Stimulated activated CD8-positive, alpha-beta memory T cell treated with anti-CD3 and anti-CD28 coated beads, Interleukin-7, amount 100 ng/mL, for 48 hours (primary cell): Measurements from ENCODE around the gene NXPH4.

Source experiments
- DNase-seq, 2 donors: peaks; one replicate each; pipeline ENCODE4 v3.0.0-alpha.2; 2020; ENCODE audit warnings: low read depth in 1 of 2; ENCODE audit errors: extremely low read depth in 1 of 2

Gene NXPH4

DNA sequence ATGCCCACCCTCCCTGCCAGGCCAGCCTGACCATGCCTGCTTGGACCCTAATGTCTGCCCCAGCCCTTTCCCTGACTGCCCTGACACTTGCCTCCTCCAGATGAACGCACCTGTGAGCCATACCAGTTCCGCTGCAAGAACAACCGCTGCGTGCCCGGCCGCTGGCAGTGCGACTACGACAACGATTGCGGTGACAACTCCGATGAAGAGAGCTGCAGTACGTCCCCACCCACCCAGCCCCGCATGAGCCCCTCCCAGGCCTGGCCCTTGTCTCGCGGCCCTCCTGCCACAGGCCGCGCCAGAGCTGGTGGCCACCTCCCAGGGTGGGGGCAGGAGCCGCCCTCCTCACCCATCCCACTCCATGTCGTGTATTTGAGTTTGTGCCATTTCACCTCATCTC lies 14.3 kb upstream of the NXPH4 start:
- DNase-seq, result no peak

DNA sequence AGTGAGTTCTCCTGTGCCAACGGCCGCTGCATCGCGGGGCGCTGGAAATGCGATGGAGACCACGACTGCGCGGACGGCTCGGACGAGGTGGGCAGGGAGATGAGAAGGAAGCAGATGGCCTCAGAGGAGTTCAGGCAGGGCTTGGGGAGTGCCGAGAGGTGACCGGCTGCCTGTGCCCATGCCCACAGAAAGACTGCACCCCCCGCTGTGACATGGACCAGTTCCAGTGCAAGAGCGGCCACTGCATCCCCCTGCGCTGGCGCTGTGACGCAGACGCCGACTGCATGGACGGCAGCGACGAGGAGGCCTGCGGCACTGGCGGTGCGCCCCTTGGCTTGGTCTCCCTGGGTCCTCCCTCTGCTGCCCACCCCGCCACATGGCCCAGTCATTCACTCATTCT lies 13.4 kb upstream of the NXPH4 start:
- DNase-seq, result no peak

DNA sequence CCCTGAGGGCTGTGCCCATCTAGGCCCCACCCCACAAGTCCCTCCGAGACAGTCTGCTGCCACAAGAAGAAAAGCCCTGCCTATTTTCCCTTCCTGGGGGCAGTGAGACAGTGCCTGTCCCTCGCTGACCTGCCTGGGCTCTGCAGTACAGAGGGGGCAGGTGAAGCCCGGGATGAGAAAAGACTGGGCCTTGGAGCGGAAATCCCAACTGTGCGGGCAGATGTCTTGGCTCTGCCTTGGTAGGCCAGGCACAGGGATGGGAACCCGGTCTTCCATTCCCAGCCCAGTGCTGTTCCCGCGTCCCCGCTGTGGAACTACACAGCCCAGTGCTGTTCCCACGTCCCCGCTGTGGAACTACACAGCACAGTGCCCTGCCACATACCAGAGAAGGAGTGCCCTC lies 12.8 kb upstream of the NXPH4 start:
- DNase-seq, result no peak

DNA sequence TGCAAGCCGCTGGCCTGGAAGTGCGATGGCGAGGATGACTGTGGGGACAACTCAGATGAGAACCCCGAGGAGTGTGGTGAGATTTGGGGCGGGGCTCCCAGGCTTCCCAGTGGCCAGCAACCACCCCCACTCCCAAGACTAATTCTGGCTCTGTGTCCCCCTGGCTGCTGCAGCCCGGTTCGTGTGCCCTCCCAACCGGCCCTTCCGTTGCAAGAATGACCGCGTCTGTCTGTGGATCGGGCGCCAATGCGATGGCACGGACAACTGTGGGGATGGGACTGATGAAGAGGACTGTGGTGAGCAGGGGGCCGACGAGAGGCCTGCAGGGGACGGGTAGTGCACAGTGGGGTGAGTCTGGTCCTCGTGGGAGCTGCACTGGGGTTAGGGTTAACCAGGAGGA lies 12.1 kb upstream of the NXPH4 start:
- DNase-seq, result no peak

DNA sequence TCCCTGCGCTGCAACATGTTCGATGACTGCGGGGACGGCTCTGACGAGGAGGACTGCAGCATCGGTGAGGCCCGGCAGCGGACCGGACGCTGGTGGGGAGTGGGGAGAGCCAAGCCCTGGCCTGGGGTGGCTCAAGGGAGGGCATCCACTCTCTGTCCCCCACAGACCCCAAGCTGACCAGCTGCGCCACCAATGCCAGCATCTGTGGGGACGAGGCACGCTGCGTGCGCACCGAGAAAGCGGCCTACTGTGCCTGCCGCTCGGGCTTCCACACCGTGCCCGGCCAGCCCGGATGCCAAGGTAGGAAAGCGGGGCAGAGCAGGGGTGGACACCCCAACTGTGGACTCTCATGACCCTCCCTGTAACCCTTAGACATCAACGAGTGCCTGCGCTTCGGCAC lies 11.4 kb upstream of the NXPH4 start:
- DNase-seq, result no peak

DNA sequence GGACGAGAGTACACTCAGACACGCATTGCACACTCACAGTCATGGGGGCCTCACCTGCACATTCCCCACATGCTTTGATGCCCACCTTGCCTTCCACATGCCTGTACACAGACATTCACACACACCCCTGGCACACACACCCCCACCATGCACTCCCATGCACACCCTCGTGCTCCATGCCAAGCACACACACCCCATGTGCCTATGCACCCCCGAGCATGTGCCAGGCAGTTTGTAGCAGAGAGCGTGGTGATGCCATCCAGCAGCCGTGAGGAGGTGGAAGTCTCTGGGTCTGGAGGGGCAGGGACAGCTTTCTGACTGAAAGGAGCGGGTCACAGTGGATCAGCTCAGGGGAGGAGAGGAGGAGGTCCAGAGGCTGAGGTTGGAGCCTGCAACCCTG lies 10.7 kb upstream of the NXPH4 start:
- DNase-seq, result no peak

DNA sequence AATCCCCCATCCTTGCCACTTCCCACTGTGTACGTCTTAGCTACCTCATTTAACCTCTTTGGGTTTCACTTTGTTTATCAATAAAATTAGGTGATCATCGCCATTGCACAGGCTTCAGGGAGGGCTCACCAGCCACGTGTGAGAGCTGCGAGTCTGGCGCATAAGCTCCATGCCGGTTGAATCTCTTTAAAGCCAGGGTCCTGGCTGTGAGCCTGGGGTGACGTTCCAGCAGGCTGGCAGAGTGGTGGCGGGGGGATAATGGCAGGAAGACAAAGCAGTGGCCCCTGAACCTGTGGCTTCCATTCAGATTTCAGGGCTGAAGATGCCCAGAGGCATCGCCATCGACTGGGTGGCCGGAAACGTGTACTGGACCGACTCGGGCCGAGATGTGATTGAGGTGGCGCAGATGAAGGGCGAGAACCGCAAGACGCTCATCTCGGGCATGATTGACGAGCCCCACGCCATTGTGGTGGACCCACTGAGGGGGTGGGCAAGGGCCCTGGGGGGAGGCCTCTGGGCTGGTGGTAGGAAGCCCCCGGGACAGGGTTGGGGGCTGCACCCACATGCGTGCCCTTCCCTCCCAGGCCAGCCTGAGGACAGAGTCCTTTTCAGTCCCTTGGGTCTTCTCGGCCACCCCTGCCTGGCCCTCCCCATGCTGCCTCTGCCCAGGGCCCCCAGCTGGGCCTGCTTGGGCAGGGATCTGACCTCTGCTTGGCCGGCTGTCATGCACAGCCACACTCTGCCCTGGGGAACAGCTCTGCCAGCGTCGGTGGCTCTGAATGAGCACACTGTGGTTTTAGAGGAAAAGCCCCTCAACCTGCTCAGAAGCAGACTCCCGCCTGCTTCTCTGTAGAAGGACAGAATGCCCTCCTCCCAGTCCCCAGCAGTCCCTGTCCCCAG lies 8.6 kb upstream of the NXPH4 start:
- no peak for DNase-seq

DNA sequence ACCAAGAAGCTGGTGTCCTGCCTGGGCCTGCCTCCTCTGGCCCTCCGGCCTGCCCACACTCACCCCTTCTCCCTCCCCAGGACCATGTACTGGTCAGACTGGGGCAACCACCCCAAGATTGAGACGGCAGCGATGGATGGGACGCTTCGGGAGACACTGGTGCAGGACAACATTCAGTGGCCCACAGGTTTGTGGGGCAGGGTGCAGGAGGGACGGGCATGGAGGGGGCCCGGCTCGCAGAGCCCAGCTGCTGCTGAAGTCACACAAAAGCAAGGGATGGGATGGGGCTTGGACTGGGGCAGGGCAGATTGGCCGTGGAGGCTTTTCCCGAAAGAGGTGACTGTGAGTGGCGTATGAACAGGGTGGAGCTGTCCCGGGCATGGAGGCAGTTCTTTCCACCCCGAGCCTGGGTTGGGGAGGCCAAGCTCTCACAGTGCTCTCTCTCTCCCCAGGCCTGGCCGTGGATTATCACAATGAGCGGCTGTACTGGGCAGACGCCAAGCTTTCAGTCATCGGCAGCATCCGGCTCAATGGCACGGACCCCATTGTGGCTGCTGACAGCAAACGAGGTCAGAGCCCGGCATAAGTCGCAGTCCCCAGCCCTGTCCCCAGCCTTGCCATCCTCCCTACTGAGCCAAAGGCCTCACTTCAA lies 7.8 kb upstream of the NXPH4 start:
- DNase-seq, result no peak

DNA sequence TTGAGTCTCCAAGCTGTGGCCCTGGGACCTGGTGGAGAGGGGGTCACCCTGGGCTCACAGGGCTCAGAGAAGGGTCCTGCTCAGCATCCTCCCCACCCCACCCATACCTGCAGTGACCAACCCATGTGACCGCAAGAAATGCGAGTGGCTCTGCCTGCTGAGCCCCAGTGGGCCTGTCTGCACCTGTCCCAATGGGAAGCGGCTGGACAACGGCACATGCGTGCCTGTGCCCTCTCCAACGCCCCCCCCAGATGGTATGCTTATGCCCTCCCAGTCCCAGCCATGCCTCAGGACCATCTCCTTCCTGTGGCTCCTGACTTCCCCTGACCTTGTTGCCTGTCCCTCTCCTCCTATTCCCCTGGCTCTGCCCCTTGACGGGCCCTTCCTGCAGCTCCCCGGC lies 6.7 kb upstream of the NXPH4 start:
- no peak for DNase-seq

DNA sequence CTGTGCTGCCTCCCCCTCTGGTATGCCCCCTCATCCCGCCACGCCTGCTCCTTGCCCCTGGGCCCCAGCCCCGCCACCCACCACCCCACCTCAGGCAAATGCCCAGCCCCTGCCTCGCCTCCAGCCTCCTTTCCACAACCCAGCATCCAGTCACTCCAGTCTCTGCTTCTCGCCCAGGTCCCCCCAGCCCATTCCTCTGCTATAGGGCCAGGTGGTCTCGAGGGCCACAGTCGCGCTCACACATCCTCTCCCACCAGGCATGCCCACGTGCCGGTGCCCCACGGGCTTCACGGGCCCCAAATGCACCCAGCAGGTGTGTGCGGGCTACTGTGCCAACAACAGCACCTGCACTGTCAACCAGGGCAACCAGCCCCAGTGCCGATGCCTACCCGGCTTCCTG lies 6.1 kb upstream of the NXPH4 start:
- DNase-seq, result no peak

DNA sequence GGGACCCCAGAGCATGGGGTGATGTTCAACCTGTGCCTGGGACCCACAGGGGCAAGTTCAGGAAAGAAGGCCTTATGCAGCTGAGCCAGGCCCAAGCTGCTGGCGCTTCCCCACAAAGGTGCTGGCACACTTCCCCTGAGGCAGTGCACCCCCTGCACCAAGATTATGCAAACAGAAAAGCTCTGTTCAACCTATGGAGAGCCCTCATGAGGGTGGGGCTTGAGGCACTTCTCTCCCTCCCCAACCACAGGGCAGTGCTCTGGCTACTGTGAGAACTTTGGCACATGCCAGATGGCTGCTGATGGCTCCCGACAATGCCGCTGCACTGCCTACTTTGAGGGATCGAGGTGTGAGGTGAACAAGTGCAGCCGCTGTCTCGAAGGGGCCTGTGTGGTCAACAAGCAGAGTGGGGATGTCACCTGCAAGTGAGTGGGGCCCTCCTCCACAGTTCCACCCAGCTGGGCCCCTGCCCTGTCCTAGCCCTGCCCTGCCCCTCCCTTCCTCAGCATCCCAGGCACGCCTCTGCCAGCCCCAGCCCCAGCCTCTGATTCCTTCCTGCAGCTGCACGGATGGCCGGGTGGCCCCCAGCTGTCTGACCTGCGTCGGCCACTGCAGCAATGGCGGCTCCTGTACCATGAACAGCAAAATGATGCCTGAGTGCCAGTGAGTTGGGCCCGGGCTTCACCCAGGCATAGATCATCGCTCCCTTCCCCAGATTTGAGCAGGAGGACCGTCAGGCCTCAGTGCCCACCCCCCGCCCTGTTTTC lies 5.5 kb upstream of the NXPH4 start:
- no peak for DNase-seq

DNA sequence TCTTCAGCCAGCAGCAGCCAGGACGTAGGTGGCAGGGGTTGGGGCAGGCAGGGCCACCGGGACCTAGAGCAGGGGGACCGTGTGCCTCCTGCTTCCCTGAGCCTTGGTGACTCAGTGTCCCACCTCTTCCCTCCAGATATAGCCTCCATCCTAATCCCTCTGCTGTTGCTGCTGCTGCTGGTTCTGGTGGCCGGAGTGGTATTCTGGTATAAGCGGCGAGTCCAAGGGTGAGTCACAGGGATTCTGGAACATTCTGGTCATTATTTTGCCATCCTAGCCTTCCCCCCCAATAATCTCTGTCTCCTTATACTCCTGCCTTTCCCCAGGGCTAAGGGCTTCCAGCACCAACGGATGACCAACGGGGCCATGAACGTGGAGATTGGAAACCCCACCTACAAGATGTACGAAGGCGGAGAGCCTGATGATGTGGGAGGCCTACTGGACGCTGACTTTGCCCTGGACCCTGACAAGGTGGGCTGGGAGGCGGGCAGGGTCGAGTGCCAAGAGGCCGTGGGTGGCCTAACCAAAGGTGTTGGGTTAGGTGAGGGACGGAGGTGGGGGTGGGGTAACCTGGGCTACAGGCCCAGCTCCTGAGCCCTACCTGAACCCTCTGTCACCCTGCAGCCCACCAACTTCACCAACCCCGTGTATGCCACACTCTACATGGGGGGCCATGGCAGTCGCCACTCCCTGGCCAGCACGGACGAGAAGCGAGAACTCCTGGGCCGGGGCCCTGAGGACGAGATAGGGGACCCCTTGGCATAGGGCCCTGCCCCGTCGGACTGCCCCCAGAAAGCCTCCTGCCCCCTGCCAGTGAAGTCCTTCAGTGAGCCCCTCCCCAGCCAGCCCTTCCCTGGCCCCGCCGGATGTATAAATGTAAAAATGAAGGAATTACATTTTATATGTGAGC lies 4.5 kb upstream of the NXPH4 start:
- DNase-seq, result no peak

DNA sequence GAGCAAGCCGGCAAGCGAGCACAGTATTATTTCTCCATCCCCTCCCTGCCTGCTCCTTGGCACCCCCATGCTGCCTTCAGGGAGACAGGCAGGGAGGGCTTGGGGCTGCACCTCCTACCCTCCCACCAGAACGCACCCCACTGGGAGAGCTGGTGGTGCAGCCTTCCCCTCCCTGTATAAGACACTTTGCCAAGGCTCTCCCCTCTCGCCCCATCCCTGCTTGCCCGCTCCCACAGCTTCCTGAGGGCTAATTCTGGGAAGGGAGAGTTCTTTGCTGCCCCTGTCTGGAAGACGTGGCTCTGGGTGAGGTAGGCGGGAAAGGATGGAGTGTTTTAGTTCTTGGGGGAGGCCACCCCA lies 3.9 kb upstream of the NXPH4 start:
- no peak for DNase-seq

DNA sequence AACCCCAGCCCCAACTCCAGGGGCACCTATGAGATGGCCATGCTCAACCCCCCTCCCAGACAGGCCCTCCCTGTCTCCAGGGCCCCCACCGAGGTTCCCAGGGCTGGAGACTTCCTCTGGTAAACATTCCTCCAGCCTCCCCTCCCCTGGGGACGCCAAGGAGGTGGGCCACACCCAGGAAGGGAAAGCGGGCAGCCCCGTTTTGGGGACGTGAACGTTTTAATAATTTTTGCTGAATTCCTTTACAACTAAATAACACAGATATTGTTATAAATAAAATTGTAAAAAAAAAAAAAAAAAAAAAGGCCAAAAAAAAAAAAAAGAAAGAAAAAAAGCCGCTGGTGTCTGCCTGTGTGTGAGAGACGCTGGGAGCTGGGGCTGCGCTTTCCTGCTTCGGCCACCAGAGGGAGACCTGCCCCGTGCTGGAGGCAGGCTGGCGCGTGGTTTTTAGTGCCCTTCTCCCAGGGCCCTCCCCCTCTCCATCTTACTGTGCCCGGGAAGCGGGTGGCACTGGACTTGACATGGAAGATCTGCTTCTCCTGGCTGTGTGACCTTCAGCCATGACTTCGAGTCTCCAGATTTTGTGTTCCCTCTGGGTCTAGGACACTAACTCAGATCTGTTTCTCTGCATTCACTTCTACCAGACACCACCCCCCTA lies 3.4 kb upstream of the NXPH4 start:
- peak in 1 of 2 donors; percentile 64 for DNase-seq

DNA sequence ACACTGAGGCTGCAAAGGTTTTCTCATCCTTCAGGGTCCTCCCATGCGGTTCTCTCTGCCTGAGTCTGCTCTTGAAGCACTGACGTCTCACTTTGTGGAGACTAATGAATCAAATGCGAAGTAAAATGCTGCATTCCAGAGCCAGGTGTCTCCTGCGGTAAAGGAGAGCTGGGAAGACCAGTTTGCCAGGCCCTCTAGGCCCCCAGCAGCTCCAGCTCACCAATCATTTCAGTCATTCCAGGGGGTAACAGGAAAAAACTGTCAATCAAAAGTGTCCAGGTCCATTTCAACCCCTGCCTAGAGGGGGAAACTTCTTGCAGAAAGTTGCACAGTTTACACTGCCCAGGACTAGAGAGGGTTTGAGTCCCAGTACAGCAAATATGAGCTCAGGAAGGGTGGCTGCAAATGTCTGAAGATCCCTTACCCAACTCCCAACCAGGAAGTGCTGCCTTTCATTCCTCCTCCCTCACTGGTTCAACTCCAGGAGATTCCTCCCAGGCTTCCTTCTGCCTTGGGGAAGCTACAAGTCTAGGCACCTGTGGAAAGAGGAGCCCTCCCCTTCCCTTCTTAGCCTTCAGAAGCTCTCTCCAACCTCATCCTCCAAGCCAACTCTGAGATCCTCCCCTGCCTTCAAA lies 2.7 kb upstream of the NXPH4 start:
- DNase-seq, result no peak

DNA sequence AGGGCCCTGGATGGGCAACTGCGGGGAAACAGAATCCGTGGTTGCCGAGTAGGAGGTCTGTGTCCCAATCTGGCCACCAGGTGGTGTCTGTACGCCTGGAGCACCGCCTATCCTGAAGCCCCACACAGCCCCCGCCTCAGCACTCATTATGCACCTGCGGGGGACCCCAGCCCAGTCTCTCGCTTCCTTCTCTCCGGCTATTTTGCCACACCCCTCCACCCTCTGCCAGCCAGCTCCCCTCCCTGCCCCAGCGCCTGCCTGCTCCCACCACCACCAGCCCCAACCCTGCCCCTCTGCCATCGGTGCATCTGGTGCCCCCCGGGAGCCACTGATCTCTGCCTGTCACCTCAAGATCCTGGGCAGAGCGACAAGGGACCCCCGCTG lies 2.2 kb upstream of the NXPH4 start:
- peak in 1 of 2 donors; percentile 61 for DNase-seq

DNA sequence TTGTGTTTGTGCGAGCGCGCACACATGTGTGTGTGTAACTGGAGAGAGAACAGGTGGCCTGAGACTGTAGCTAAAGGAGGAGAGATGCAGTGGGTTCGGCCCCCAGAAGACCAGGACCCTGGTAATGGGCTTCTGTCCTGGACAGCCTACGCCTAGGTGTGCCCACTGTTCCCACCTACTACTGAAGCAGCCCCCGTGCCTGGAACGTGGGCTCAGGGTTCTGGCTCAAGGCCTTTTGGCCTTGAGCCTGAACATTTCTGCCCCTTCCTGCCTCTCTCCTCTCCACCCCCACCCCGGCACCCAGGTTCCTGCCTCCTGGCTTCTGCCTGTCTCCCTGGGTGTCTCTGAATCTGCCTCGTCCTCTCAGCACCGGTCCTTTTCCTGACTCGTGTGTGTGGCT lies 1.5 kb upstream of the NXPH4 start:
- no peak for DNase-seq

DNA sequence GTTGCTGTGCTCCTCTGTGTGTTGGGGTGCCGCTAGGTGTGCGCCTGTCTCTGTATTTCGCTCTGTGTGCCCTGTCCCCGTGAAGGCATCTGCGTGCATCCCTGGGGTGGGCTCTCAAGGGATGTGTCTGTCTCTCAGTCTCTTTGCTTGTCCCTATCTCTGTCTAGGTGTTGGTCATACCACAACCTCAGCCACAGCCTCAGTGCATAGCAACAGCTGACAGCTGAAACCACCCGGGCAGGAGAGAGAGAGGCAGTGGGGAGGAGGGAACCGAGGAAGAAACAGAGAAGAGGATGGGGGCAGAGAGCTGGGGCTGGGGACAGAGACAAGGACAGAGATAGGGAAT lies 953 bp upstream of the NXPH4 start:
- no peak for DNase-seq

DNA sequence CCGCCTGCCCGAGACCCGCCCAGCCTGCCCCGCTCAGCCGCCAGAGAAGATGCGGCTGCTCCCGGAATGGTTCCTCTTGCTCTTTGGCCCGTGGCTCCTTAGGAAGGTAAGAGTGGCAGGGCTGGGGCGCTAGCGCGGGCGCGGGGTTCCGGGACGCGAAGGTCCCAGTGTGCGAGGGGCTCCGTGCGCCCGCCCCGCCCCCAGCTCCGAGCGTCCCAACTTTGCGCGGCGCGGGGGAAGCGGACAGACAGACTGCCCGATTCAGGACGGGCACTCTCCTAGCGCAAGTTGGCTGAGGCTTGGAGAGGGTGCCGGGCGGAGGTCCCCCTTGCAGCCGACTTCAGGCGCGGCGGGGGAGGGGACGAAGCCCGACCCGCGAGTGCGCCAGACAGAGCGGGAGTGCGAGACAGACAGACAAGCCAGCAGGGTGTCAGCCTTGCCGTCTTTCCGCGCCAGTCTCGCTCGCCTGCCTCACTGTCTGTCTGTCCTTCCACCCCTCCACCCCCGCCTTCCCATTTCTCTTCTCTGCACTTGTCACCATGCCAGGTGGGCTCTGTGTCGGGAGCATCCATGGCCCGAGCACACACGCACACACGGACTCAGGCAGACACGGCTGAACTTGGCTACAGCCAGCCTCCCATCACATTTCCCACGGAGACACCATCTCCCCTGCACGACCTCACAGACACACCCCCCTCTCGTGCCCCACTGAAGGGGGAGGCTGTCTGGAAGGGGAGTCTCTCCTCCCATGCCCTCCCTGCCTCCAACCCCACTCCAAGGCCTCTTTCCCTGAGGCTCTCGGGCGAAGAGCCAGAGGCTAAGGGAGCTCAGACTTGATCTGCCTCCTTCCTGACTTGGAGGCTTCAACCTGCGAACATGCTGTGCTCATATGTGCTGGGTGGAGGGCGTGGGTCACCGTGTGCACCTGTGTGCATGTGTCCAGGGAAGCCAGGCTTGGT lies 606 bp downstream of the NXPH4 start:
- no peak for DNase-seq
